Measurements from ENCODE around the gene RNF180. TPM values are rescaled to one million over a fixed set of nuclear protein-coding genes. Genes with fewer than 3 reads are reported as not detected.

Gene RNF180
- polyA plus RNA-seq, 2 of the 4 experiments (the other 2 are of a cell fraction) = 0.14 to 0.50 TPM

DNA sequence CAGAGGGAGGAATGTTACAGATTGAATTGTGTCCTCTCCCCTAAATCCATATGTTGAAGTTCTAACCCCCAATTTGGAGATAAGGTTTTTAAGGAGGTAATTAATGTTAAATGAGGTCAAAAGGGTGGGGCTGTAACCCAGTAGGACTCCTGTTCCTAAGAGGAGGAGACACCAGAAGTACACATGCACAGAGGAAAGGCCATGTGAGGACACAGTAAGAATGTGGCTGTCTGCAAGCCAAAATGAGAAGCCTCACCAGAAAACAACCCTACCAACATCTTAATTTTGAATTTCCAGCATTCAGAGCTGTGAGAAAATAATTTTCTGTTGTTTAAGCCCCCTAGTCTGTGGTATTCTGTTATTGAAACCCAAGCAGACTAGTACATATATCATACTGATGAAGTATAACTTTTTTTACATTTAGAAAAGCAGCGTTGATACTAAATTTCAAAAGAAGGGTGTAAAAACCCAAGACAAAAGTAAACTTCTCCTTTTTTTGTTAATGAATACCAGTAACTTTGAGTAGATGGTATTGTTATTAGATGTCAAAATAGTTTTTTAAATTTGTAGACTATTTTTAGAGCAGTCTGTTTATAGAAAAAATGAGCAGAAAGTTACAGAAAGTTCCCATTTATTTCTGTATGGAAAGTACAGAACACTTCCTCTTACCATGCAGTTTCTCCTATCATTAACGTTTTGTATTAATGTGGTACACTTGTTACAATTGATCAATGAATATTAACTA lies 25.1 kb downstream of the RNF180 start (continued):
- TF ChIP-seq GATA3 (IDR thresholded peaks at IDR 0.05; ENCODE audit: borderline replicate concordance) = no peak
- TF ChIP-seq HDAC2 (IDR thresholded peaks at IDR 0.05) = no peak
- TF ChIP-seq NR3C1 (IDR thresholded peaks at IDR 0.05) = no peak

DNA sequence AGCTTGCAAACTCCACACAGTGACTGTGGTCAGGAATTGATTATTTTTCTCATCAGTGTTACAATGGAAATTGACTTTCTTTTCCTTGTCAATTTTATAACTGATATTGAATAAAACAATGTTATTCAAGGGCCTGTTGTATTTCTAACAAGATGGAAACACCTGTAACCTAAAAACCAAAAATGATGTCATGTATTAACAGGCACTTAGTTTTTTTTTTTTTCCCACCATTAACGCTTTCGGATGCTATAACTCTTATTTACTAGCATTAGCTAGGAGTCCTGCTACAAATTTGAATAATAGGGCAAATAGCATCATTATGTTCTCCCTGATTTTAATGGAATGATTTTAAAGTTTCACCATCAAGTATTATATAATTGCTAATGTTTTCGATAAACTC lies 30.3 kb downstream of the RNF180 start:
- no peak for FAIRE-seq
- Histone ChIP-seq H3K4me2 (no peak overlapping the region), H3K27ac (no peak overlapping the region), H3K4me3 (no peak overlapping the region), H3K4me1 (no peaks in the 10 kb centered on the region), H3K9me3 (no peaks in the 10 kb centered on the region)
- DNase-seq (ENCODE audit: low read depth in 1 of 2, low spot score in 1 of 2) = no peak
- ATAC-seq = no peak
- CTCF ChIA-PET = interaction anchor here (0.6 kb wide), 1 partner anchor 42 kb away, joined by 4 read pairs; no protein-coding TSS in a partner anchor
- WGBS (ENCODE audit: missing lambda C conversion rate) = 63% methylated on average over 3 of the region's 3 CpGs
- TF ChIP-seq POLR2AphosphoS2 (conservative IDR thresholded peaks at IDR 0.05; ENCODE audit: low read length) (no peak), MAFK (IDR thresholded peaks at IDR 0.05; ENCODE audit: partially characterized antibody) (no peak), RAD21 (conservative IDR thresholded peaks at IDR 0.05 in 1 of 2, IDR thresholded peaks at IDR 0.05 in 1 of 2) (no peak), ESRRA (IDR thresholded peaks at IDR 0.05; ENCODE audit: borderline replicate concordance, low read length) (no peak), RFX5 (IDR thresholded peaks at IDR 0.05) (no peak), HDAC2 (IDR thresholded peaks at IDR 0.05) (no peak), KDM5A (IDR thresholded peaks at IDR 0.05) (no peak), CEBPB (IDR thresholded peaks at IDR 0.05) (no peak), EP300 (IDR thresholded peaks at IDR 0.05) (no peak), CBX8 (IDR thresholded peaks at IDR 0.05) (no peak), RNF2 (IDR thresholded peaks at IDR 0.05; ENCODE audit: borderline replicate concordance, low read depth) (no peak), NR3C1 (IDR thresholded peaks at IDR 0.05) (no peak), KDM1A (IDR thresholded peaks at IDR 0.05; ENCODE audit: low read depth) (no peak), HOXB13 (CRISPR knock-in tag; IDR thresholded peaks at IDR 0.05; ENCODE audit: low read depth) (no peak)
- TF ChIP-seq, protein P1, sequence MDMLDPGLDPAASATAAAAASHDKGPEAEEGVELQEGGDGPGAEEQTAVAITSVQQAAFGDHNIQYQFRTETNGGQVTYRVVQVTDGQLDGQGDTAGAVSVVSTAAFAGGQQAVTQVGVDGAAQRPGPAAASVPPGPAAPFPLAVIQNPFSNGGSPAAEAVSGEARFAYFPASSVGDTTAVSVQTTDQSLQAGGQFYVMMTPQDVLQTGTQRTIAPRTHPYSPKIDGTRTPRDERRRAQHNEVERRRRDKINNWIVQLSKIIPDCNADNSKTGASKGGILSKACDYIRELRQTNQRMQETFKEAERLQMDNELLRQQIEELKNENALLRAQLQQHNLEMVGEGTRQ (IDR thresholded peaks at IDR 0.05) = no peak
- TF ChIP-seq, protein P2, sequence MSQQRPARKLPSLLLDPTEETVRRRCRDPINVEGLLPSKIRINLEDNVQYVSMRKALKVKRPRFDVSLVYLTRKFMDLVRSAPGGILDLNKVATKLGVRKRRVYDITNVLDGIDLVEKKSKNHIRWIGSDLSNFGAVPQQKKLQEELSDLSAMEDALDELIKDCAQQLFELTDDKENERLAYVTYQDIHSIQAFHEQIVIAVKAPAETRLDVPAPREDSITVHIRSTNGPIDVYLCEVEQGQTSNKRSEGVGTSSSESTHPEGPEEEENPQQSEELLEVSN (IDR thresholded peaks at IDR 0.05; ENCODE audit: borderline replicate concordance, low read depth) = no peak
- TF ChIP-seq, protein P3, sequence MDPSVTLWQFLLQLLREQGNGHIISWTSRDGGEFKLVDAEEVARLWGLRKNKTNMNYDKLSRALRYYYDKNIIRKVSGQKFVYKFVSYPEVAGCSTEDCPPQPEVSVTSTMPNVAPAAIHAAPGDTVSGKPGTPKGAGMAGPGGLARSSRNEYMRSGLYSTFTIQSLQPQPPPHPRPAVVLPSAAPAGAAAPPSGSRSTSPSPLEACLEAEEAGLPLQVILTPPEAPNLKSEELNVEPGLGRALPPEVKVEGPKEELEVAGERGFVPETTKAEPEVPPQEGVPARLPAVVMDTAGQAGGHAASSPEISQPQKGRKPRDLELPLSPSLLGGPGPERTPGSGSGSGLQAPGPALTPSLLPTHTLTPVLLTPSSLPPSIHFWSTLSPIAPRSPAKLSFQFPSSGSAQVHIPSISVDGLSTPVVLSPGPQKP (IDR thresholded peaks at IDR 0.05; ENCODE audit: low read depth, low read length) = no peak
- TF ChIP-seq, protein P4, sequence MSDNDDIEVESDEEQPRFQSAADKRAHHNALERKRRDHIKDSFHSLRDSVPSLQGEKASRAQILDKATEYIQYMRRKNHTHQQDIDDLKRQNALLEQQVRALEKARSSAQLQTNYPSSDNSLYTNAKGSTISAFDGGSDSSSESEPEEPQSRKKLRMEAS (IDR thresholded peaks at IDR 0.05) = no peak
- TF ChIP-seq, protein P5, sequence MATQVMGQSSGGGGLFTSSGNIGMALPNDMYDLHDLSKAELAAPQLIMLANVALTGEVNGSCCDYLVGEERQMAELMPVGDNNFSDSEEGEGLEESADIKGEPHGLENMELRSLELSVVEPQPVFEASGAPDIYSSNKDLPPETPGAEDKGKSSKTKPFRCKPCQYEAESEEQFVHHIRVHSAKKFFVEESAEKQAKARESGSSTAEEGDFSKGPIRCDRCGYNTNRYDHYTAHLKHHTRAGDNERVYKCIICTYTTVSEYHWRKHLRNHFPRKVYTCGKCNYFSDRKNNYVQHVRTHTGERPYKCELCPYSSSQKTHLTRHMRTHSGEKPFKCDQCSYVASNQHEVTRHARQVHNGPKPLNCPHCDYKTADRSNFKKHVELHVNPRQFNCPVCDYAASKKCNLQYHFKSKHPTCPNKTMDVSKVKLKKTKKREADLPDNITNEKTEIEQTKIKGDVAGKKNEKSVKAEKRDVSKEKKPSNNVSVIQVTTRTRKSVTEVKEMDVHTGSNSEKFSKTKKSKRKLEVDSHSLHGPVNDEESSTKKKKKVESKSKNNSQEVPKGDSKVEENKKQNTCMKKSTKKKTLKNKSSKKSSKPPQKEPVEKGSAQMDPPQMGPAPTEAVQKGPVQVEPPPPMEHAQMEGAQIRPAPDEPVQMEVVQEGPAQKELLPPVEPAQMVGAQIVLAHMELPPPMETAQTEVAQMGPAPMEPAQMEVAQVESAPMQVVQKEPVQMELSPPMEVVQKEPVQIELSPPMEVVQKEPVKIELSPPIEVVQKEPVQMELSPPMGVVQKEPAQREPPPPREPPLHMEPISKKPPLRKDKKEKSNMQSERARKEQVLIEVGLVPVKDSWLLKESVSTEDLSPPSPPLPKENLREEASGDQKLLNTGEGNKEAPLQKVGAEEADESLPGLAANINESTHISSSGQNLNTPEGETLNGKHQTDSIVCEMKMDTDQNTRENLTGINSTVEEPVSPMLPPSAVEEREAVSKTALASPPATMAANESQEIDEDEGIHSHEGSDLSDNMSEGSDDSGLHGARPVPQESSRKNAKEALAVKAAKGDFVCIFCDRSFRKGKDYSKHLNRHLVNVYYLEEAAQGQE (IDR thresholded peaks at IDR 0.05) = no peak
- TF ChIP-seq, protein P6, sequence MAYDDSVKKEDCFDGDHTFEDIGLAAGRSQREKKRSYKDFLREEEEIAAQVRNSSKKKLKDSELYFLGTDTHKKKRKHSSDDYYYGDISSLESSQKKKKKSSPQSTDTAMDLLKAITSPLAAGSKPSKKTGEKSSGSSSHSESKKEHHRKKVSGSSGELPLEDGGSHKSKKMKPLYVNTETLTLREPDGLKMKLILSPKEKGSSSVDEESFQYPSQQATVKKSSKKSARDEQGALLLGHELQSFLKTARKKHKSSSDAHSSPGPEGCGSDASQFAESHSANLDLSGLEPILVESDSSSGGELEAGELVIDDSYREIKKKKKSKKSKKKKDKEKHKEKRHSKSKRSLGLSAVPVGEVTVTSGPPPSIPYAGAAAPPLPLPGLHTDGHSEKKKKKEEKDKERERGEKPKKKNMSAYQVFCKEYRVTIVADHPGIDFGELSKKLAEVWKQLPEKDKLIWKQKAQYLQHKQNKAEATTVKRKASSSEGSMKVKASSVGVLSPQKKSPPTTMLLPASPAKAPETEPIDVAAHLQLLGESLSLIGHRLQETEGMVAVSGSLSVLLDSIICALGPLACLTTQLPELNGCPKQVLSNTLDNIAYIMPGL (CRISPR knock-in tag; IDR thresholded peaks at IDR 0.05; ENCODE audit: borderline replicate concordance) = no peak
- POLR2A ChIA-PET = no interaction called here

All from A549 (cell line).